ENCODE data around the gene SMIM28.
"Not testable (repeated sequence)": the region's sequence is repeated elsewhere in the genome, so short reads cannot be mapped to it uniquely, and the experiment has no call there.

Gene SMIM28

DNA sequence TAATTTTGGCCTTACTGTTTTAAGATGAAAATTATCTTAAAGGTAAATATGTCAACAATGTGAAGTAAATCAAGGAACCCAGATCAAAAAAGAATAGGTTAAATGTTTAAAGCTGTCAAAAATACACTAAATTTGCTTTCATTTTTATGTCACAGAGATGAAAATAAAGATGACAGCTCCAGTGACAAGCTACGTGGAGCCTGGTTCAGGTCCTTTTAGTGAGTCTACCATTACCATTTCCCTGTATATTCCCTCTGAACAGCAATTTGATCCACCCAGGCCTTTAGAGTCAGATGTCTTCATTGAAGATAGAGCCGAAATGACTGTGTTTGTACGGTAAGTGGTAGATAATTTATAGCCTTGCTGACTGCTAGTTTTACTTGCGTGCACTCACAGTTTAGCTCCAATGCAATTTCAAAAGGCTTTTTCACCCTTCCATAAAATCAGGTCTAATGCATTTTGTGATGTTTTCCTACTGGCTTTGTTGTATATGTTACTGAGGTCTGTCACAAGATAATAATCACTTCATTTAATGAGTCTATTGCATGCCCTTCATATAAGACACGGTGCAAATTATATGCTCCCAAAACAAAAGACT is 28.2 kb downstream of the SMIM28 start:
- no peak for DNase-seq (ENCODE audit: low read depth in 2 of 2)

DNA sequence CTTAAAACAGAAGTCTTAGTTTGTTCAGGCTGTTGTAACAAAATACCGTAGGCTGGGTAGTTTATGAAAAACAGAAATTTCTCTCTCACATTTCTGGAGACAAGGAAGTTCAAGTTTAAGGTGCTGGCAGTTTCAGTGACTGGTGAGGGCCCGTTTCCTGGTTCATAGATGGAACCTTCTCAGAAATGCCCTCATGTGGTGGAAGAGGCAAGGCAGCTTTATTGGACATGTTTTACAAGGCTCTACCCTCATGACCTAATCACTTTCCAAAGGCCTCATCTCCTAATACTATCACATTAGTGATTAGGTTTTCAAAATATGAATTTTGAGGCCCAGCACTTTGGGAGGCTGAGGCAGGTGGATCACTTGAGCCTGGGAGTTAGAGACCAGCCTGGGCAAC is 28.7 kb downstream of the SMIM28 start:
- DNase-seq (ENCODE audit: low read depth in 2 of 2) = no peak

DNA sequence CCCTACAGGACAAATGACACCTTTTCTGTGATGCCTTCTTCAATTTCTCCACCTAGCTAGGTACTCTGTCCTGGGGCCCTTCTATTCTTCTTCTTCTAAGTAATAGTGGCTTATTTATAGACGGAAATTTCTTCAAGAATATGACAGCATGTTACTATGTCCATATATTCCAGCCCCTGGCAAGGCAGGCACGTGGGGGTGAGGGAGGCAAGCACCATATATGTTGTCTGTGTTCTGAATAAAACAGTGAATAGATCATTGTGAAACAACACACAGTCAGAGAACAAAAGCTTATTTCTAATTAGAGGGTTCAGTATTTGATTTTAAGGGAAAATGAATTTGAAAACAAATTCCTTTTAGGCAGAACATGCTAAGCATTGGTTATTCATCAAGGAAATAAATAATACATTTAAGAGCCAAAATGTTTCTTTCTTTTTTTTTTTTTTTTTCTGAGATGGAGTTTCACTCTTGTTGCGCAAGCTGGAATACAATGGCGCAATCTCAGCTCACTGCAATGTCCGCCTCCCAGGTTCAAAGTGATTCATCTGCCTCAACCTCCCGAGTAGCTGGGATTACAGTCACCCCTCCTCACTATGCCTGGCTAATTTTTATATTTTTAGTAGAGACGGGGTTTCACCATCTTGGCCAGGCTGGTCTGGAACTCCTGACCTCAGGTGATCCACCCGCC is 32.5 kb downstream of the SMIM28 start:
- DNase-seq (ENCODE audit: low read depth in 2 of 2) = no peak

DNA sequence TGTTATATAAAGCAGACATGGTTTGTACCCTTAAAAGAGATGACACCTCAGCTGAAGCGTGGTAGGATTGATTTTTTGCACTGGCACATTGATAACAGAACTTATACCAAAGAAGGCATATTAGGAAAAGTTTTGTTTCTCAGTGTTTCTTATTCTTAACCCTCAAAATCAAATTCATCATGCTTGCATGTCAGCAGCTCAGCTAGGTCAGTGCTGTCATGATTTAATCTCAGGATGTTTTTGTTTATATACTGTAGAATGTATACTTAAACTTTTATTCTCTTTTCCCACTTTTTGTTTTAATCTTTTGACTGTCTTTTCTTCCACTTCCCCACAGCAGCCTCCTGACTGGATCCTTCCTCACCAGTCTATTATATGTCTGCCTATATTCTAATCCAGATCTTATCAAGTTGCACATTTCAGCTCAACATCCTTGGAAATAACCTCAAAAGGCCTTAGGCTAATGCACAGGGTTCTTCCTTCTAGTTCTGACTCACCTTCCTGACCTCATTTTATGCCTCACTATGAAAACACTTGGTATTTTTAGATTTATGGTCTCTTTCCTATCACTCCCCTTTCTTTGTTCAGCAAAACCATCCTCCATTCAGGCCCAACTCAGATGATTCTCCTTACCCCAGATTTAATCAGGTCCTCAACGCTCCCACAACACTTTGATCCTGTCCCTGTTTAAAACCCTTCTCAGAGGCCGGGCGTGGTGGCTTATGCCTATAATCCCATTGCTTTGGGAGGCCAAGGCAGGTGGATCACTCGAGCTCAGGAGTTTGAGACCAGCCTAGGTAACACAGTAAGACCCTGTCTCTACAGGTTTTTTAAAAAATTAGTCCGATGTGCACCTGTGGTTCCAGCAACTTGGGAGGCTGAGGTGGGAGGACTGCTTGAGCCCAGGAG is 33.5 kb downstream of the SMIM28 start:
- DNase-seq (ENCODE audit: low read depth in 2 of 2) = no peak

GRCh38 chr6:138415125-138415524 is 37.4 kb downstream of the SMIM28 start:
- no peak for DNase-seq (ENCODE audit: low read depth in 2 of 2)

- no peak for DNase-seq (ENCODE audit: low read depth in 2 of 2)
Observed at GRCh38 chr6:138416206-138416605, 38.5 kb downstream of the SMIM28 start.

DNA sequence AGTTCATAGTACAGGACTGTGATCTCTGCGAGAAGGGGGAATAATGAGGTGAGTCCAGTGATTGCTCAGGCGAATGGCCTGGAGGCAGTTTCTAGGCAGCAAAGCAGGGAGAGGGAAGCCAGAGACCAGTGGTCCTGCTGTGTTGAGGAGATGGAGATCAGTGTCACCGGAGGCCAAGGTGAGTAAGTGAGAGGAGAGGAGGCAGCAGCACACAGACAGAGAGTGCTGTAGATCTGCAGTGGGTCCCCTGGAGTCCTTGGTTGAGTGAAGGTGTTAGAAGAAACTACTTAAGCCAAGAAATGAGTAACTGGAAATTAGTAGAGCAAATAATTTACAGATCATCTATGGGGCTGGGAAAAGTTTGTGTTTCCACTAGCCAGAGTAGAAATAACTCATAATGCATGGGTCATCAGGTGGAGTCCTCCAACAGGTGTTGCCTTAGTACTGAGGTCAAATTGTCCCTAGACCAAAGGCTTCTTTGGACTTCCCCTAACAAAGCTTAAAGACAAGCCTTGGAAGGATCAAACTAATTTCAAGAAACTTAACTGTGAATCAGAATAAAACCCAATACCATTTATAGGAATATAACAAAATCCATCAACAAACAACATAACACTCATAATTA is 39.9 kb downstream of the SMIM28 start:
- DNase-seq (ENCODE audit: low read depth in 2 of 2) = no peak

DNA sequence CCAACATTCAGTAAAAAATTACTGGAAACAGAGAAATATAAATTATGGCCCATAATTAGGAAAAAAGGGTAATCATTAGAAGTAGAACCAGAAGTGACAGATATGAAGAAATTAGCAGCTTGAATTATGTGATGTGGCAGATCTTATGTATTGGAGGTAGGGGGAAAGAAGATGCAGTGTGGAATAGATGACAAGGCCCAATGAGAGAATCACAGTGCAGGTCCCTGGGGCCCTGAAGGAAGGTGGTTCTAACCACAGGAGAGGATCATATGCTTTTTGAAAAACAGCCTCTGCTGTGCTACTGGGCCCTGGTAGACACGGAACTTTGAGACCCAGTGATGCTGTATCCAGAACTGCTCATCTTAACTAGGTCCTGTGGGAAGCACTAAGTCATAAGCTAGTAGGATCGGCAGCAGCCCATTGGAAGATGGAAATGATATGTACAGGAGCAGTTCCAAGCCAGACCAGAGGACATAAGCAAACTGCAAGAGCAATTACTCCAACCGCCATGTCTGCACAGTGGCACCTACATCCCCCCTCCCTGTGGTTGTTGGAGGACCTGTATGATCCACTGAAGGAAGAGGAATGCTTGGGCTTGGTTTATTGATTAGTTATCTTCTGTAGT is 40.5 kb downstream of the SMIM28 start:
- no peak for DNase-seq (ENCODE audit: low read depth in 2 of 2)

DNA sequence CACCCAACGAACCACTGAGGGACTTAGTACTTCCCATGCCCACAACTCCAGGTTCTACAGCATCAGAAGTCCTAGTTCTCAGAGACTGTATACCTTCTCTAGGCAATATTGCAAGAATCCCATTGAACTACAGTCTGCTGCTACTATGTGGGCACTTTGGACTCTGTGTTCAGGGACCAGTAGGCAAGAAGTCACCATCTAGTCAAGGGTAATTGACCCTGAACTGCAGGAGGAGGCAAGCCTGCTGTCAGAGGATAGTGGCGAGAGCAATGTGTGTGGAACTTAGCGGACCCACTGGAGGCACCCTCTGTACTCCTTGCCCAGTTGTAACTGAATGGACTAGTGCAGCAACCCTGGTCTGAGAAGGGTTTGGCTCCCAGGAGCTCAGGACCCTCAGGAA is 42.1 kb downstream of the SMIM28 start:
- DNase-seq (ENCODE audit: low read depth in 2 of 2) = no peak

GRCh38 chr6:138420356-138420755 is 42.7 kb downstream of the SMIM28 start:
- no peak for DNase-seq (ENCODE audit: low read depth in 2 of 2)

DNA sequence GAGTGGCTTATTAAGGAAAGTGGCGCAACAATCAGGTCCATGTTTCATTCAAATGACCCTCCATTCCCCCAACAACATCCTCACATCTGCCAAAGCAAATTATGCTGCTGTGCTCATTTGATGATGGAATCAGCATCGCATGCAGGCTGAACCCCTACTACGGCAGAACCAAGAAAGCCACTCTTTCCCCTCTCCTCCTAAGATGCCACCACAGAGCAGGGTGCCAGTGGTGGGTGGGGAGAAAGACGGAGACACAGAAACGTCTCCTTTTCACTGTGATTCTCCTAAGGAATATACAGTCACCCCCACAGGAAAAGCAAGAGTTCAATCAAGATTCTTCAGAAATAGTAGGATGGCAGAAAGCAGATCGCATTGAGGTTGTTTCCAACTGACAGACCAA is 43.4 kb downstream of the SMIM28 start:
- DNase-seq (ENCODE audit: low read depth in 2 of 2) = no peak

- no peak for DNase-seq (ENCODE audit: low read depth in 2 of 2)
Observed at GRCh38 chr6:138421608-138422007, 43.9 kb downstream of the SMIM28 start.

DNA sequence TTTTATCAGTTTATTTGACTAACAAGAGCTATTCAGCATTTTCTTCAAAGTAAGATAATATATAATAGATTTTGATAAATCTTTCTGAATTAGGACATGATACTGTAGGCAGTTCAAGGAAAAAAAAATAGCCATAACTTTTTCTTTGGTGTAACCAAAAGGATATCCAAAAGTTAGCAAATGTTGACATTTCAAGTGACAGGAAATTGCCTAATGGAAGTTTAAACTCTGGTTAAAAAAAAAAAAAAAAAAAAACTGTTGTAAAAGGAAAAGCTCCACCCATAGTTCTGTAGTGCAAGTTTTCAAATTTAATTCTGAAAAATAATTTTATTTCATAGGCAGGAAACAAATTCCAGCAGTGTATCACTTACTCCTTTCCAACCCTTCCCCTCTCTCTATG is 45.2 kb downstream of the SMIM28 start:
- no peak for DNase-seq (ENCODE audit: low read depth in 2 of 2)

DNA sequence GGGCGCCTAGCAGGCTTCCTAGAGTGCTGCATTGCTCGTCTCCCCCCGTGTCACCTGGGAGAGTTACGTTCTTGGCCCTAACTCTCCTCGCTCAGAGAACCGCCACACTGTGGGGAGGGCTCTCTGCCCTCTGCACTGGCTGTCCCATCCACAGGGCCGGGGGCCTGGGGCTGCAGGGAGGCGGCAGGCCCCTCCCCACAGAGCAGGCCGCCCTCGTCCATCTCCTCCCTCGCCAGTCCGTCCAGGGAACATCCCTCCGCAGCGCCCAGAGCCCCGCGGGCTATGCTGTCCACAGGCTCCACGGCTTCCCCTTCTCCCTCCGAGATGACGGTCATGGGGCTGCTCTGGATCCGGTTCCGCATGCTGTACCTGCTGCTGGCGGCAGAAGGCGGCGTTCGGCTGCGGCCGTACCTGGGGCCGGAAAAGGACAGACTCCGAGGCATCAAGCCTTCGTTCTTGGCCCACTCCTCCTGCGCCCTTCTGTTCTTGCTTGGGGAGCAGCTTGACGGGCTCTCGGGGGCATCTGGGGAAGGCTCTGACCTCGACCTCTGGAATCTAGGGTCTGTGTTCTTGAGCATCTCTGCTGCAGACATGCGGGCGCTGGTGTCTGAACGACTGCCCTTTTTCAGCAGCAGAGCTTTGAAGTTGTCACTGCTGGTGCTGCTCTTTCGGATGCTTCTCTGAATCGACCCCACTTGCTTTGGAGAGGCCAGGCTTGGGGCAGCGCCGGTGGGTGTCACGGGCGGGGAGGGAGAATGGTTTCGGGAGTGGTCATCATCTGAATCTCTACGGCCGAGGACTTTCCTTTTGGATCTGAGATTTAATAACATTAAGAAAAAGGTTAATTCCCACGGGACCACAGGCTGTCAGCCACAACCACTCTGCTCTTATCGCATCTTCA is 46.5 kb downstream of the SMIM28 start:
- no peak for DNase-seq (ENCODE audit: low read depth in 2 of 2)

DNA sequence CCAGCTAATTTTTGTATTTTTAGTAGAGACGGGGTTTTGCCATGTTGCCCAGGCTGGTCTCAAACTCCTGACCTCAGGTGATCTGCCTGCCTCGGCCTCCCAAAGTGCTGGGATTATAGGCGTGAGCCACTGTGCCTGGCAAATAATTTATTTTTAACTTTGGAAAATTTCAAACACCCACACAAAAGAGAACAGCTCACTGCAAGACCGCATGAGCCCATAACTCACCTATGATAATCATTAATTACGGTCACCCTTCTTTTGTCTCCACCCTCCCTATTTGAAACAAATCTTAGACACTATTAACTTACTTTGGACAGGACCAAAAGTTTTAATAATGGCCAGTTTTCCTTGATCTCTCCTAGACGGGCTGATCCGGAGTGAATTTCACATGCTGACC is 47.6 kb downstream of the SMIM28 start:
- not testable (repeated sequence) for DNase-seq (ENCODE audit: low read depth in 2 of 2)

- DNase-seq (ENCODE audit: low read depth in 2 of 2) = no peak
Observed at GRCh38 chr6:138426500-138427123, 48.9 kb downstream of the SMIM28 start.

- no peak for DNase-seq (ENCODE audit: low read depth in 2 of 2)
Observed at GRCh38 chr6:138427701-138428100, 50.0 kb downstream of the SMIM28 start.

DNA sequence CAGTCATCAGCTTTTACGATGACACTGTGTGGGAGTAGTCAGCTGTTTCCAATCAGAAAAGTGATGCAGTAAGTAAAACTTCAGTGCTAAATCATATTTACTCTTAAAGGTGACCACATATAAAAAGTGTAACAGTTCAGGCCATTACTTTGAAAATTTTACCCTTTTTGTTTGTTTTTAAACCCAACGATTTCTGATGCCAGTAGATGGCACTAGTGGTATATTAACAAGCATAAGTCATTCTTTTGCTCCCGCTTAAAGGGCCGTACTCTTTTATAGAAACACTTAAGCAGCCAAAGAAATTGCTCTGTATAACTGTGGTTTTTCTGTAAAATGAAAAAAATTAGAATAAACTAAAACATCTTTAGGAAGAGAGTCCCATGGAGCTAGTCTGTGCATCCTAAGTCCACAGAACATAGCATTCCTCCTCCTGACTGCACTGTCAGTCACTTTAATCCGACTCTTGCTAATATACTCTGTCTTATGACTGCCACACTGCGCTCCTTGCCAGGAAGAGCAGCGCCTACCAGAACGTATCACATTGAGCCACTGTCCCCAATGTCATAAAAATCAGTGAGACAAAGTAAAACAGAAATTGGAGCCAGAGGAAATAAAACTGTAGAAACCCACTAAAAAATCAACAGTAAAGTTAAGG is 51.4 kb downstream of the SMIM28 start:
- no peak for DNase-seq (ENCODE audit: low read depth in 2 of 2)

- no peak for DNase-seq (ENCODE audit: low read depth in 2 of 2)
Observed at GRCh38 chr6:138429761-138430160, 52.1 kb downstream of the SMIM28 start.
